GM18526 (cell line): ENCODE data around the gene ARTN.

Experiments used
- POLR2A ChIP-seq: IDR thresholded peaks from 3 replicates; pipeline ENCODE4 v1.6.1; 2011; ENCODE audit not compliant: insufficient read length; ENCODE audit errors: extremely low read depth

The ARTN gene

DNA sequence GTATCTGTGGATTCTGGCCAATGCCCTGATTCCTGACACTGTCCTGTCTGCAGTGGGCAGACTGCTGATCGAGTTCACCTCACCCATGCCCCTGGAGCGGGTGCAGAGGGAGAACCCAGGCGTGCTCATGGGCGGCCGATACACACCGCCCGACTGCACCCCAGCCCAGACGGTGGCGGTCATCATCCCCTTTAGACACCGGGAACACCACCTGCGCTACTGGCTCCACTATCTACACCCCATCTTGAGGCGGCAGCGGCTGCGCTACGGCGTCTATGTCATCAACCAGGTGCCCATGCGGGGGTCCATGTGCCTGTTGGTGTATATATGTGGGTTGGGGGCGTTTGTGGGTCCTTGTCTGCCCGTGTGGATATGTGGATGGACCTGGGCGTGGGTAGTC lies 48.0 kb downstream of the ARTN start:
- TF ChIP-seq POLR2A: no peak

DNA sequence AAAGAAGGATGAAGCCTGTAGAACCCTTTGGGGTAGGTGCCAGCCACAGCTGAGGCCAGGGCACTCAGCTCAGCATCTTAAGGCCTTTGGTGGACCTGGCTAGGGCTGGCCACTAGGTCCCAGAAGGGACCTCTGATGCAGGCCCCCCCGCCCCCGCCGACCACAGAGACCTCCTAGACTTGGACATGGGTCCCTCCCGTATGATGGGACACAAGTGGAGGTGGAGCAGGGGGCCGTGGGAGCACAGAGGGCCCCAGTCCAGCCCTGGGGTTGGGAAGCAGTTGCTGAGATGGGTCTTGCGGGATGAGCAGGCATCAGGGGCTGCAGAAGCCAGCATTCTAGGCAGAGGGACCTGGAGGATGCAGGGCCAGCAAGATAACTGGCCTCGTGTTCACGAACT lies 48.6 kb downstream of the ARTN start:
- no peak for TF ChIP-seq POLR2A

DNA sequence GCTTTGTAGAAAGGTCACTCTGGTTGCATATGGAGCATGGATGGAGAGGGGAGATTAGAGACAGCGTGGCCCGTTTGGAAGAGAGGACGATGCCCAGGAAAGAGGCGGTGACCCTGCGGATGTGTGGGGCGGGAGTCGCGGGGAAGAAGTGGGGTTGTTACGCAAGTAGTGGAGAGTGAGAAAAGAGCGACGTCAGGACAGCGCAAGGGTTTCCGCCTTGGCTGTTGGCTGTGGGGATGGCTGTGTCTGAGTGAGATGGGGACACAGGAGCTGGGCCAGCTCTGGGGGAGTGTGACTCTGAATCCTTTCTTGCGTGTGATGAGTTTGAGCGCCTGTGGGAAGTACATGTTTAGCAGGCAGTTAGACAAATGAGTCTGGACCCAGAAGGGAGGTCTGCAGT lies 49.2 kb downstream of the ARTN start:
- TF ChIP-seq POLR2A: no peak

DNA sequence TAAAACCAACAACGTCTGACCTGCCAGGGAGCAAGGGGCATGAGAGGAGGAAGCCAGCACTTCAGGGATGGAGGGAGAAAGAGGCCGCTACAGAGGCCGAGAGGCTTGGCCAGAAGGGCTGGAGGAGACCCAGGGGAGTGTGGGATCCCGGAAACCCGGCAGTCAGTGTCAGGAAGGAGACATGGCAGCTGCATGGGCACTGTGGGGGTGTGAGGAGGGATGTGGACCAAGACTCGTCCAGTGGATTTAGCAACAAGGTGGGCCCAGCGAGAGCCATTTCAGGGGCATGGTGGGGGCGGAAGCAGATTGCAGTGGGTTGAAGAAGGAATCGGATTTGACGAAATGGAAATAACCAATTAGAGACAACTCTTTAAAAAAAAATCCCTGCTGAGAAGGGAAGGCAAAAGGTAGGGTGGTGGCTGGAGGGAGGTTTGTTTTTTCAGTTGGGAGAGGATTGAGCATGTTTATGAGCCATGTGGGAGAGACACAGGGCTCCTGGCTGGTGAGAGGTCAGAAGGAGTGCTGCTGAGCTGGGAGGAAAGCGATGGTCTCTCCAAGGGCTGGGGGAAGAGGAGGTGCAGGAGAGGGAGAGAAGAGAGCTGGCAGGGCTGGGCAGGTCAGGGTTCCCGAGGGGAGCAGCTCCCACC lies 49.8 kb downstream of the ARTN start:
- TF ChIP-seq POLR2A: no peak

DNA sequence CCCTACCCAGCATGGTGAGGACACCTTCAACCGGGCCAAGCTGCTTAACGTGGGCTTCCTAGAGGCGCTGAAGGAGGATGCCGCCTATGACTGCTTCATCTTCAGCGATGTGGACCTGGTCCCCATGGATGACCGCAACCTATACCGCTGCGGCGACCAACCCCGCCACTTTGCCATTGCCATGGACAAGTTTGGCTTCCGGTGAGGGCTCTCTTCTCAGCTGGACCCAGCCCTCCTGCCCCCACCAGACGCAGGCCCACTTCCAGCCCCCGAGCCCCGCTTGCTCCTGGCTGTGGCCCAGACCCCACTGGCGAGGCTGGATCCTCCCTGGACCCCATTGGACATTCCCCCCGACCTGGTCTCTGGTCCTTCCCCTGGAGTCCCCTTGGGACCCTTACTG lies 51.3 kb downstream of the ARTN start:
- no peak for TF ChIP-seq POLR2A

DNA sequence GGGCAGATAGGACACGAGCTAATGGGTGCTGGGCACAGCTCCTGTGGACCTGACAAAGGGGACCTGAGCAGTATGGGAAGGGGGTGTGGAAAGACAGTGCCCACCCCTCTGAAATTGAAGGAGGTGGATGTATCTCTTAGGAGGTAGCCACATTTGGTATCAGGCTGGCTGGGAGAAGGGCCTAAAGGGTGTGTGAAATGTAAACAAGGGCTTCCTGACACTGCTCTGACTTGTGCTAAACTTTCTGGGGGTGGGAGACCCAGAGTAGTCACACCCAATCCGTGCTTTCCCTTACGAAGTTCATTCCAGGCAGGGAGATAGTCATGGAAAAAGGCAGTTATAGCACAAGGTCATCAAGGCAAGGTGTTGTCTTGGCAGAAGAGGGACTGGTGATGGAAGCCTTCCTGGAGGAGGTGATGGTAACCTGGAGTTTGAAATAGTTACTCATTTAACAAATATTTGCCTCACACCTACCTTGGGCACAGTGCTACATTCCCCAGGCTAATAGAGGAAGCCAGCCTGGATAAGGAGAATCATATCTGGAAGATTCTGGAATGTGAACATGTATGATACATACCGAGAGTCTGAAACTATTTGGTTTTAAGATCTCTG lies 52.5 kb downstream of the ARTN start:
- no peak for TF ChIP-seq POLR2A

DNA sequence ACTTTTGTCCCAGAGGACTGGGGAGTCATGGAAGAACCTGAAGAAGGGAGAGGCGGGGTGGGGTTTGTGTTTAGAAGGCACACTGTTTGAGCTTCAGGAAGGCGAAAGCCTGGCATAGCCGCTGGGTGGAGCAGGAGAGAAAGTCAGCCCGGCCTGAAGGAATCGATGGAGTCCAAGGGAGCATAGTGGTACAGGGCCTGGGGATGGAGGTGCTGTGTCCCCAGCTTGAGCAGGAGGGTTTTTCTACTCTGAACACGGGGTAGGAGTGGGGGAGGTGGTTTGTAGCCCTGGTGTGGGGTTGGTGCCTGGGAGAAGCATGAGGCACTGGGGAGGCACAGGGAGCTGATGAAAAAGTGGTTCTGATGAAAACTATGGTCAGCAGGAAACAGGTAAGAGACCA lies 53.1 kb downstream of the ARTN start:
- TF ChIP-seq POLR2A: no peak
